ENCODE measurements around the gene PER1. TPM values are rescaled to one million over a fixed set of nuclear protein-coding genes. Genes with fewer than 3 reads are reported as not detected.

Gene PER1
- total and polyA plus RNA-seq, 10 of the 15 experiments (the other 5 are each of a cell fraction or from before 2014, with no cell fraction given), result 0.02 to 25.1 (median 5.4) TPM

- no peaks in the 10 kb centered on the region for H4K20me1 ChIP-seq (ENCODE audit: control insufficient read depth, insufficient read depth)
- peaks cover 18% of the 10 kb centered on the region for H3K79me2 ChIP-seq (ENCODE audit: control insufficient read depth, insufficient read depth, low read length)
- FAIRE-seq (no peak), ATAC-seq (no peak), DNase-seq (ENCODE audit: low read depth, low spot score) (no peak)
- H3K27ac ChIP-seq (ENCODE audit: control insufficient read depth, insufficient read depth), result peak overlapping the region; percentile 90
- ChIA-PET CTCF (interaction anchor here (0.6 to 6.2 kb wide), 13 partner anchors 9 to 560 kb away, joined by 3 to 53 read pairs (median 4); partner anchors contain the start of genes ALOXE3 and AURKB), SMC1A (ENCODE audit: uncharacterized antibody, unreplicated experiment) (interaction anchor here (0.8 to 4.1 kb wide), 15 partner anchors 8 to 112 kb away, joined by 3 to 40 read pairs (median 5); partner anchors contain the start of genes RANGRF and SLC25A35), POLR2A (interaction anchor here (0.6 to 8.1 kb wide), 16 partner anchors 8 to 305 kb away, joined by 3 to 146 read pairs (median 12); partner anchors contain the start of genes AURKB, CTC1, HES7 and PER1), RAD21 (ENCODE audit: unreplicated experiment) (interaction anchor here (0.5 to 8.1 kb wide), 14 partner anchors 8 to 114 kb away, joined by 3 to 117 read pairs (median 5); partner anchors contain the start of genes AURKB, CTC1, SLC25A35 and TMEM107)
- TF ChIP-seq LARP7 (IDR thresholded peaks at IDR 0.05) (no peak), E2F8 (IDR thresholded peaks at IDR 0.05; ENCODE audit: low read depth, partially characterized antibody) (no peak), EED (IDR thresholded peaks at IDR 0.05; ENCODE audit: low read depth) (0 out of 2 replicates have a peak, but pooled peaks have one; percentile 41), RAD51 (IDR thresholded peaks at IDR 0.05) (no peak), CREB1 (IDR thresholded peaks at IDR 0.05; ENCODE audit: low read depth) (no peak), USF2 (IDR thresholded peaks at IDR 0.05; ENCODE audit: borderline replicate concordance, low read depth, low read length) (no peak), HDGF (IDR thresholded peaks at IDR 0.05) (0 out of 2 replicates have a peak, but pooled peaks have one; percentile 36), FOS (IDR thresholded peaks at IDR 0.05; ENCODE audit: borderline replicate concordance, extremely low read depth, insufficient read length) (no peak), NFYA (IDR thresholded peaks at IDR 0.05; ENCODE audit: borderline replicate concordance, low read depth, low read length) (no peak), TCF7 (IDR thresholded peaks at IDR 0.05; ENCODE audit: borderline replicate concordance) (no peak), SPI1 (IDR thresholded peaks at IDR 0.05; ENCODE audit: borderline replicate concordance, insufficient read depth, low read depth, low read length) (peak; percentile 25; the same call in 1 of the 2 replicates), YY1 (IDR thresholded peaks at IDR 0.05; ENCODE audit: low read depth, low read length) (no peak)
- peak overlapping the region; percentile 68 for H3K4me3 ChIP-seq
- 5% methylated on average over 12 of the region's 12 CpGs for WGBS (ENCODE audit: insufficient coverage, insufficient replicate concordance, low lambda C conversion rate, missing lambda C conversion rate)
- no peaks in the 10 kb centered on the region for H3K9me3 ChIP-seq (replicated peaks; ENCODE audit: control insufficient read depth, insufficient read depth, low read length)
- no TSS peak for BruUV-seq (replicated peaks)
- H3K4me2 ChIP-seq (ENCODE audit: control insufficient read depth, insufficient read depth), result peak overlapping the region; percentile 82
- no peak overlapping the region for H2AFZ ChIP-seq (ENCODE audit: control insufficient read depth, low read depth, low read length)
- intact Hi-C loops (cut with micrococcal nuclease; ENCODE audit: unreplicated experiment), result loop anchor here (5.0 kb wide), 1 partner anchor 51 kb away; no protein-coding TSS in a partner anchor
- H3K9ac ChIP-seq (ENCODE audit: control insufficient read depth, insufficient read depth, low read length), result peak overlapping the region; percentile 80
- H3K4me1 ChIP-seq (ENCODE audit: control insufficient read depth, insufficient read depth, low read length), result peaks cover 17% of the 10 kb centered on the region
- H3K36me3 ChIP-seq (ENCODE audit: control insufficient read depth in 2 of 2, insufficient read depth in 2 of 2, low read length in 1 of 2), result no peaks in the 10 kb centered on the region
- in situ Hi-C loops (cut with MboI), result loop anchor here (5.0 kb wide), 1 partner anchor 34 kb away; no protein-coding TSS in a partner anchor
- no peaks in the 10 kb centered on the region for H3K27me3 ChIP-seq (replicated peaks in 1 of 2; ENCODE audit: control insufficient read depth in 2 of 2, insufficient read depth in 2 of 2, low read length in 1 of 2)
Observed at GRCh38 chr17:8188263-8188839, 36.1 kb upstream of the PER1 start.
